Erythroblast (primary cell): ENCODE measurements around the gene VPS11.

Source experiments
- GATA1 ChIP-seq: IDR thresholded peaks from 2 replicates; pipeline ENCODE4 v1.6.1; 2011; ENCODE audit warnings: low read depth, mild to moderate bottlenecking, control low read depth, low read length, moderate library complexity
- POLR2A ChIP-seq: IDR thresholded peaks from 2 replicates; pipeline ENCODE4 v1.6.1; 2011; ENCODE audit warnings: mild to moderate bottlenecking, low read length

- TF ChIP-seq POLR2A, result no peak
- no peak for TF ChIP-seq GATA1
These were observed 39.1 kb upstream of the VPS11 start for GRCh38 chr11:119028346-119029068.
